Measurements from ENCODE around the gene ARHGEF39. TPM values are rescaled to one million over a fixed set of nuclear protein-coding genes. Genes with fewer than 3 reads are reported as not detected.

ARHGEF39 gene
- total and polyA plus RNA-seq, 9 of the 15 experiments (the other 6 are each of a cell fraction or from before 2014, with no cell fraction given), result 2.8 to 21.7 (median 12.9) TPM

DNA sequence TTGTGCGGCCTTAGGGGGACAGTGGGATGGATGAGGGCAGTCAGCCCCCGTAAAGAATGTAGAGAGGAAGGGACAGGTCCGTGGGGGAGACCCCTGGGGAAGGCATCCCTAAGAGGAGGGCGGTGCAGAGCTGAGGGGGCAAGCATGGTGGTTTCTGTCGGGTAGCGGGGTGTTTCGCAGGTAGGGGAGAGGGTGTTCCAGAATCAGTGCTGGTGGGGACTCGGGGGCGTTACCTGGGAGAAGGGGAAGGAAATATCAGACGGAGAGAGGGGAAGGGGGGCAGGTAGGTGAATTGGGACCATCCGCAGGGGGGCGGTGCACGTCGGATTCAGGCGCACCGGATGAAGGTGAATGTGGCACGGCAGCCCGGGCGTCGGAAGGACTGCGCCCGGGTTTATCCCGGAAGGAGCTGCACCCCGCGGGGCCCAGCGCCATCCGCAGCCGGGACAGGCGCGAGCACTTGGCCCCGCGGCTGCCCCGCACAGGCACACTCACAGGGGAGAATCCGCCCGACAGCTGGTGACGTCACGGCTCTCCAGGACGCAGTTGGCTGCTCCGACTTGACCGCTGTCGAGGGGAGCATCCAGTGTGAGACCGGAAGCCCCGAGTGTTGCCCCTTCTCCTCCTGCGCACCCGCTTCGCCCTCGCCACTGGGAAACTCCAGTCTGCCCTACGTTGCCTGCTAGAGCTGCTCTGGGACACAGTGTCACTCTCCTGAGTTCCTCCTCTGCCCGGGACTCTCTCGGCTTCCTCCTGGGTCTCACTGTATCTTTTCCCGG lies 48.1 kb downstream of the ARHGEF39 start (continued):
- TF ChIP-seq CREB1 (IDR thresholded peaks at IDR 0.05), result no peak
- TF ChIP-seq CREB1 (CRISPR knock-in tag; IDR thresholded peaks at IDR 0.05), result peak; percentile 75
- no peak for TF ChIP-seq PYGO2 (tag; IDR thresholded peaks at IDR 0.05)
- TF ChIP-seq CREM (IDR thresholded peaks at IDR 0.05; ENCODE audit: low read depth), result peak; percentile 68
- no peak for TF ChIP-seq ELF2 (CRISPR knock-in tag; IDR thresholded peaks at IDR 0.05)
- no peak for TF ChIP-seq MLX (CRISPR knock-in tag; conservative IDR thresholded peaks at IDR 0.05)
- TF ChIP-seq, protein P1, sequence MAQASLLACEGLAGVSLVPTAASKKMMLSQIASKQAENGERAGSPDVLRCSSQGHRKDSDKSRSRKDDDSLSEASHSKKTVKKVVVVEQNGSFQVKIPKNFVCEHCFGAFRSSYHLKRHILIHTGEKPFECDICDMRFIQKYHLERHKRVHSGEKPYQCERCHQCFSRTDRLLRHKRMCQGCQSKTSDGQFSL (CRISPR knock-in tag; IDR thresholded peaks at IDR 0.05), result no peak
- TF ChIP-seq, protein P1 (tag; IDR thresholded peaks at IDR 0.05), result no peak
- TF ChIP-seq ZNF583 (CRISPR knock-in tag; IDR thresholded peaks at IDR 0.05), result no peak
- no peak for TF ChIP-seq ZC3H4 (CRISPR knock-in tag; IDR thresholded peaks at IDR 0.05; ENCODE audit: borderline replicate concordance)
- no peak for TF ChIP-seq MEF2D (tag; conservative IDR thresholded peaks at IDR 0.05; ENCODE audit: low read depth)
- TF ChIP-seq ZNF699 (CRISPR knock-in tag; IDR thresholded peaks at IDR 0.05; ENCODE audit: insufficient replicate concordance), result no peak
- TF ChIP-seq HNRNPLL (IDR thresholded peaks at IDR 0.05; ENCODE audit: low read depth, low read length, poor library complexity, severe bottlenecking), result no peak
- 0 out of 2 replicates have a peak, but pooled peaks have one; percentile 11 for TF ChIP-seq ETV1 (tag; conservative IDR thresholded peaks at IDR 0.05; ENCODE audit: low read depth)
- no peak for TF ChIP-seq ATF1 (CRISPR knock-in tag; IDR thresholded peaks at IDR 0.05)
- TF ChIP-seq ATF1 (tag; IDR thresholded peaks at IDR 0.05), result peak; percentile 87
